HL-60/S4 (cell line): ENCODE measurements around the gene RFX3.

Source experiments
- in situ Hi-C: fragments of 300-500 bp; cut with MboI; formaldehyde crosslinking; loops from 2 replicates; pipeline ENCODE4 v1.14.3; 2022; ENCODE audit warnings: low sequenced_read_pairs

RFX3 gene

GRCh38 chr9:3514786-3515185 lies 11.0 kb downstream of the RFX3 start:
- in situ Hi-C loops: no loop called here

- in situ Hi-C loops: no loop called here
Measured at GRCh38 chr9:3513265-3513818, 12.5 kb downstream of the RFX3 start.

DNA sequence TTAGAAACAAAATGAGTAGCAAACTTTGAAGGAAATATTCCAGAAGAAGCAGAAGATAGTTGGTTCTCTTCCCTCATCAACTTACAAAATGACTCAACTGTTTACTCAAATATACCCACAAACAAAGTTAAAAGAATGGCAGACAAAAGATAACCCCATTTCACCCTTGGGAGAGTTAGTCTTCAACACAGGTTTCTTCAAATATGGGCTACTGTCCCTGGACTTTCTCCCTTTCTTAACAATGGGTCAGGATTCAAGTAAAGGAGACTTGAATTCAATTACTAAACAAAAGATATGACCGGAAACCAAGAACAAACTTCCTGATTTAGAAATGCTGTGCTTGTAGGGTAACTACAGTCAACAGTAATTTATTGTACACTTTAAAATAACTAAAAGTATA lies 14.2 kb downstream of the RFX3 start:
- in situ Hi-C loops: no loop called here

GRCh38 chr9:3510796-3511195 lies 15.0 kb downstream of the RFX3 start:
- in situ Hi-C loops: no loop called here

- in situ Hi-C loops: no loop called here
Measured at GRCh38 chr9:3509926-3510325, 15.9 kb downstream of the RFX3 start.

- in situ Hi-C loops: no loop called here
Measured at GRCh38 chr9:3508521-3509291, 17.1 kb downstream of the RFX3 start.

DNA sequence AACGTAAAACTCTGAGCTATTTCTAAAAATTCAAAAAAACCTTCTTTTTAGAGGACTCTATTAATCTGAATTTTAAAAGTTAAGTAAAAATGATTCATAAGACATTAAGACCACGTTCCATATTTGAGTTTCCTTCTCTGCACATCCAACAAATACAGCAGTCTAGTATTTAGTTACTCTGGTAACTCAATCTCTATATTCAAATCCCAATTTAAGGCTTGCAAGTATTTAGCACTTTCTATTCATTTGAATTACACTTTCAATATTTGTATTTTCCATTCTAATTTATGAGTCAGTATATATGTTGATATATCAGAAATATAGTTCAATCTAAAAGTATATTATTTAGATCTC lies 17.7 kb downstream of the RFX3 start:
- in situ Hi-C loops: no loop called here

DNA sequence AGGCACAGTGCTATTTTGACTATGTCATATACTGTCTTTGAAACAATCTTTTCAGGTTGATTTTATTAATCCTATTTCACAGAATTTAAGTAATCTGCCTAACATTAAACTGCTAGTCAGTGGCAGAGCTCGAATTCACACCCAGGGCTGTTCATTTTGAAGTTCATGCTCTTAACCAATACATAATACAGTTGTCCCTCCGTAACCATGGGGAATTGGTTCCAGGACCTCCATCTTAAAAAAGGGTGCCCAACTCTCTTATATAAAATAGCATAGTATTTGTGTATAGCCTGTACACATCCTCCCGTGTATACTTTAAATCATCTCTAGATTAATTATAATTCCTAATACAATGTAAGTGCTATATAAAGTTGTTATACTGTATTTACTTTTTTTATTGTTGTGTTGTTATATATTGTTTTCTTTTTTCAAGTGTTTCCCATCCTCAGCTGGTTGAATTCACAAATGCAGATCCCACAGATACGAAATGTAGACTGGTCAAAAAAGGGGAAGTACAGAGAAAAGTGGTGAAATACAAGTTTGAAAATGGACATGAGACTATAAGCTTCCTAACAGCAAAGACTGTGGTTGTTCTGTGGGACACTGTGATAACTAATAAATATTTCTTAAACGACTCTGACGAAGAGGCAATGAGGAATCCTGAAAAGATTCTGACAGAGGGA lies 18.3 kb downstream of the RFX3 start:
- in situ Hi-C loops: no loop called here

GRCh38 chr9:3506164-3506563 lies 19.6 kb downstream of the RFX3 start:
- in situ Hi-C loops: no loop called here

DNA sequence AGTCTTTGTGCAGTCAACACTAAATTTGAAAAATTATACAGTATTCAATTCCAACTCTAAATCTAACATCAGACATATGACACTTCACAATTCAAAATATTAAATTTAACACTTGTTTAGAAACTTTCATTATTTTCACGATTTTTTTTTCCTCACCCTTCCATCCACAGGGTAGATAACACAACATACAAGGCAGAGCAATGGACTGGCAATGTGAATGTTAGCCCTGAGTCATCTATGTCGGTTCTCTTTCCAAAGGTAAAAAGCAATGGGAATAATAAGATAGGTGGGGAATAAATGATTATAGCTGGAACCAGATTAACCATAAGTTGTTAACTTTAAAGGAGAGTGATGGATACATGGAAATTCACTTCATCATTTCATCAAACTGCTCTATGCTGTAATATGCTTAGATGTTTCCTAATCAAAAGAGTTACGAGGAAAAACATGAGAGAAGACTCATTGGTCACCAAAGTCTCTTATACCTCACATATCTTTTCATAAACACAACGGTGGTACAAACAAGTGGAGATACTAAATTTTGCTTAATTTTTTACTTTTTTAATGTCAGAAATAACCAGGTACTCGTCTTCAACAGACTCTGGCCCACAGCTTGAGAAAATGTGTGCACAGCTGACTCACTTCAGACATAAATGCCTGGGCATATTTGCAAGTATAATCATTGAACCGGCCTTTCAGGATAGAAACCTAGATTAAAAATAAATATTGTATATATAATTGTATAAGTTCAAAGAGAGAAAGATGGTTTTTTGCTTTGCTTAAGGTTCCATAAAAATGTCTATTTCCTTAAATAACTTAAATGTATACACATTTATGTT lies 23.0 kb downstream of the RFX3 start:
- in situ Hi-C loops: no loop called here

DNA sequence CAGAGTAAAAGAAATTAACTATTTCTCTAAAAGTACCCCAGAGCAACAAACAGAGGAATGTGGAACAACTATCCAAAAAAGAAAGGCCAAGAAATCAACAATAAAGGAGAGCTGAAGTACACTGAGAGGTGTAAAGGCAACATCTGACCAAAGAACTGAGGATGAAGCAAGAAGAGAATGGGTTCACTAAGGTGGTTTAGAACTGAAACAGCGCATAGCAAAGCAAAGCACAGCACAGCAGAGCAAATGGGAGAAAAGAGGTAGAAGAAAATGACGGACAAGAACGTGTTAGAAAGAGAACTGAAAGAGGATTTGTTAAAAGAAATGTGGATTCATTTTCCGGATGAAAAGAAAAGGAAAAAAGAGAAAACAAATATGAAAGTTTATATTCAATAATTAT lies 25.8 kb downstream of the RFX3 start:
- in situ Hi-C loops: no loop called here

- in situ Hi-C loops: no loop called here
Measured at GRCh38 chr9:3498691-3499090, 27.1 kb downstream of the RFX3 start.

DNA sequence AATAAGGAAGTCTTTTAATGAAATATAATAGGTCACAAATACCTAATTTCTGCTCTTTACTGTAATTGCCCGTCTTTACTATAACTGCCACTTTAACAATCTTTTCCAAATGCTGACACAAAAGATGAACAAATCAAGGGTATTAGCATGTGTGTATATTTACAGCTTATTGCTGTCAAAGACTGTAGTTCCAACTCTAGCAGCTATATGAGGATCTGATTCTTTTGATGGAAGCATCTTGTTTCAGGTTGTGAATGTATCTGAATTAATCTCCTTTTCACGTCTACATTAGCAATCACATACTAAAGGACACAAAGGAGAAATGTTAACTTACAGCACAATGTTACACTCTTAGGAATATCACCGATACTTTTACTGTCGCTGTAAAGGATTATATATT lies 27.9 kb downstream of the RFX3 start:
- in situ Hi-C loops: no loop called here

DNA sequence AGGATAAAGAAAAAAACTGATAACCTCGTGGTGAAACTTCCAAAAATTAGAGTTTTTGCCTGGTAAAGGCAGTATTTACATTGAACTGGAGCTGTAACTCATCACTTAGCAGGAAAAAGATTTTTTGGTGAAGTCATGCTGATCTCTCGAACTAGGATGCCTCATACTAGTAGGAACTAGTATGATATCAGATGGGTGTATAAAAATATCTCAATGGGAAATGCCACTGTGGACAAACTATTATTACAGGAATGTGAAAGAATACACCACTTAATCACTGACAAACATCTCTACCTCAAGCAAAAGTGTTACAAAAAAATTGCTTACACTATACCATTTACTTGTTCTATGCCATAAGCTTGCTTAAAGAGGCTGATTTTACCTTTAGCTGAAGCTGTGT lies 28.4 kb downstream of the RFX3 start:
- in situ Hi-C loops: no loop called here

DNA sequence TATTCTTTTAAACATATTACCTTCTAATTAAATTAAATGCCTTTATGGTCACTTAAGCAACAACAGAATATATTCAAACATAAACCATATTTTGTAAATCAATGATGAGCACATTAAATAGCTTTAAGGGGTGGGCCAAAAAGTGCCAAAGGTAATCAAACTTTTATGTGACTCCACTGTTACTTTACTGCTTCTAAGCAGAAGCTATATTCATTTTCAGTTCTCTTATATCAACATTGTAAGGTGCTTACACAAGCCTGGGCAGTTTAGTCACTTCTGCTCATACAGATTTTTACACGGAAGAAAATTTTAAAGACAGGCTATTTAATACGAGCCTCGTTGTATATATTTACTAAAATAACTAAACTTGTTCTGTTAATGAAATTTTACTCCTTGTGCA lies 29.9 kb downstream of the RFX3 start:
- in situ Hi-C loops: no loop called here

DNA sequence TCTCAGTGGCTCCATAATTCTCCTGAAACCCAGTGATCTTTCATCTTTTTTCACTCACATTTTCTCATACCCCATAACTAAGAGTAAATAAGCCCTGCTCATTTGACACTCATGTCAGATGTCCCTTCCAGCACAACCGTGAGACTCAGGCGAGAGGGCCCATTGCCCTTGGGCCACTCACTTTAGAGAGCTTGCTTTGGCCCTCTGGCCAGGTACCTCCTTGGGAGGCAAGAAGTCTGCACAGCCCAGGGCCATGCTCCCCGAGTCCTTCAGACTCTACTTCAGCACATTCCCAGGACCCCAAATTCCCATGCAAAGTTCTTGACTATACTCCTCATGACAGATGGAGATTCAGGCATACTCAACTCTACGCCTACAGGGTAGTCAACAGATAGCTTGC lies 33.6 kb downstream of the RFX3 start:
- in situ Hi-C loops: no loop called here

DNA sequence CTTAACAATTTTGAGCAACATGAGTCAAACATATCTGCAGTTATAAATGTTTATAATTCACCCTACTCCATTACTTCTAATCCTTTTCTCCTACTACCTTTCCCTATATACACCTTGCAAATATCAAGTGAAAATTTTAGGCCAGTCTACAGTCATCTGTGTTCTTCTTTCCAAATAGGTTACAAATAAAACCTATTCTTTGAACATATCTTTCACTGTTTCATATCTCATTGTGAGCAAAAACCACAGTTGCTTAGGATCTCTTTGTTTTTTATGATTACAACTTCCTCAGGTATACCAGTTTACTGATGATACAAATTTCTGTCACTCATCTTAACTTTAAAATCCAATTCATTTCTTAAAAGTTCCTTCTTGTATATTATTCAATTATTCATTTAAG lies 34.4 kb downstream of the RFX3 start:
- in situ Hi-C loops: no loop called here

- in situ Hi-C loops: no loop called here
Measured at GRCh38 chr9:3490957-3491356, 34.8 kb downstream of the RFX3 start.

DNA sequence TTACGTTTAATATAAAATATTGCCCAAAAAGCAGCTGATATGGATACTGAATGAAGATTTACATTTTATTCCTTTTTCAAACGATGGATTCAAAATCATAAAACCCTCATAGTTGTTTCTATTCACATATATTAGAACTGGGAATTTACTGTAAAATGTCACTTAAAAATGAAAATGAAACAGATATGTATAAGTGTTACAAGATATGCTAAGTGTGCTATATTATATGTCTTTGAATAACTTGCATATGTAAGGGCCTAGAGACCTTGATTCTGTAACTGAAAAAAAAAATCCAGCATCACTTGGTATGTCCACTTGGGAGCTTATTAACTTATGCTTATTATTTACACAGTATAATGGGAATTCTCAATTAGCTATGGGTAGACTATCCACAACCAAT lies 43.2 kb downstream of the RFX3 start:
- in situ Hi-C loops: no loop called here

GRCh38 chr9:3480353-3480655 lies 45.5 kb downstream of the RFX3 start:
- in situ Hi-C loops: no loop called here

DNA sequence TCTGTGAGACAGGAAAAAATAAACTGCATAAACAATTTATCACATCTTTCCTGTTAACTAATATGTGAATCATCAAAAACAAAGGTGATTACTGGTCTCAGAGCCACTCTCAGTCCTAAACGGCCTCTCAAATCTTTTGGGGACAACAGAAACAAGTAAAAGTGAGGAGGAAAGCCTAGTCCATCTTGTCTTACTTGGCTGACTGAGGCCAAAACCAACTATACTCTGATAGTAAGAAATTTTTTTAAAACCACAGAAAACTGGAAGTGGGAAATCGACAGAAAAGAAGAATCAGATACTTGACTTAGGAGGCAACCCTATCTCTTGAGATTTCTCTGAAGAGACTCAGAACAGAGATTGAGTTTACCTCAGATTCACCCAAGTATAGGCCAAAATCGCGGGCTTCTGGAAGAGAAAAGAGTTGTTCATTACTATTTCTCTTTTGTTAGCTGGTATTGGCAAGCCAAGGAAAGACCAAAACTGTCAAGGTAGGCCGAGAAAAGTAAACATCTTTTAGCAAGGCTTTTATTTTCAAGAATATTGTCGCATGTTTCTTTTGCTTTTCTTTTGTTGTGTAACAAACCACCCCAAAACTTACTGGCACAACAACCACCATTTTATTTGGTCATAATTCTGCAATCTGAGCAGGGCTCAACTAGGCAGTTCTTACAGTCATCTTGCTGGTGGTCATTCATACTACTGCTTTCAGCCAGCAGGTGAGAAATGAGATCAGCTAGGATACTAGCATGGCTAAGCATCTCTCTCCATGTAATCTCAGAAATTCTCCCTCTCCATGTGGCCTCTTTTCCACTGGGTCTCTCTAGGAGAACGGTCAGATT lies 46.1 kb downstream of the RFX3 start:
- in situ Hi-C loops: no loop called here
